H1 (cell line): ENCODE results near the gene GIPR. TPM values are rescaled to one million over a fixed set of nuclear protein-coding genes. Genes with fewer than 3 reads are reported as not detected.
"Not testable (repeated sequence)": the region's sequence is repeated elsewhere in the genome, so short reads cannot be mapped to it uniquely, and the experiment has no call there.

Experiments
- CTCF ChIA-PET: fragments of 300-600 bp; sonication (Branson Sonifier 250); formaldehyde crosslinking; loops from one replicate; lab custom pipeline; 2021; ENCODE audit not compliant: partially characterized antibody; lab: Charles Lee
- POLR2A ChIA-PET: fragments of 300-600 bp; sonication (Branson Sonifier 250); formaldehyde crosslinking; loops from one replicate; lab custom pipeline; 2021; ENCODE audit warnings: inconsistent platforms; ENCODE audit not compliant: partially characterized antibody; lab: Charles Lee
- DNase-seq, 2 experiments: peaks; one replicate each; pipeline versions ENCODE4 v3.0.0 to v3.0.0-alpha.2; 2010 to 2022; ENCODE audit warnings: low spot score in 2 of 2, low read depth in 1 of 2, mixed read lengths in 1 of 2
- FAIRE-seq: peaks from 2 replicates; lab custom pipeline; 2011; peaks lifted over from hg19 to GRCh38; lab: Jason Lieb, UNC
- H2AFZ ChIP-seq: 2 replicates; pipeline ENCODE4 v1.8.1; 2012; ENCODE audit warnings: low read length, inconsistent platforms
- H2AK5ac ChIP-seq: 2 replicates; pipeline ENCODE4 v1.6.1; 2013; ENCODE audit warnings: low read depth, low read length
- H2BK120ac ChIP-seq: replicated peaks from 2 replicates; pipeline ENCODE3; 2013; ENCODE audit warnings: low read depth, low read length, inconsistent platforms
- H2BK12ac ChIP-seq: 2 replicates; pipeline ENCODE4 v1.6.1; 2013; ENCODE audit warnings: low read depth, low read length
- H2BK15ac ChIP-seq: 2 replicates; pipeline ENCODE4 v1.6.1; 2013; ENCODE audit warnings: low read length
- H2BK20ac ChIP-seq: 2 replicates; pipeline ENCODE4 v1.6.1; 2013; ENCODE audit warnings: low read length
- H2BK5ac ChIP-seq: 2 replicates; pipeline ENCODE4 v1.6.1; 2013; ENCODE audit warnings: low read depth, low read length
- H3K14ac ChIP-seq: 2 replicates; pipeline ENCODE4 v1.6.1; 2013; ENCODE audit warnings: inconsistent platforms; ENCODE audit not compliant: insufficient read length
- H3K18ac ChIP-seq: 2 replicates; pipeline ENCODE4 v1.6.1; 2013; ENCODE audit warnings: low read length; ENCODE audit errors: extremely low read depth
- H3K23ac ChIP-seq: 2 replicates; pipeline ENCODE4 v1.6.1; 2013; ENCODE audit warnings: inconsistent platforms; ENCODE audit not compliant: insufficient read length
- H3K23me2 ChIP-seq: 2 replicates; pipeline ENCODE4 v1.6.1; 2013; ENCODE audit warnings: low read depth, low read length
- H3K27ac ChIP-seq: 2 replicates; pipeline ENCODE4 v1.6.1; 2011; ENCODE audit warnings: low read depth, low read length, inconsistent platforms
- H3K27me3 ChIP-seq, 4 experiments: replicated peaks in 1 of 4; 1 replicate in 1 of 4; 2 replicates in 3 of 4; pipeline versions ENCODE4 v1.6.1 to v1.8.1; 2011 to 2013; ENCODE audit warnings: low read length in 3 of 4, mild to moderate bottlenecking in 3 of 4, inconsistent platforms in 2 of 4, mixed read lengths in 2 of 4, moderate library complexity in 1 of 4; ENCODE audit not compliant: control insufficient read depth in 3 of 4, insufficient read depth in 3 of 4; ENCODE audit errors: extremely low read depth in 1 of 4
- H3K36me3 ChIP-seq, 4 experiments: 2 replicates each; pipeline versions ENCODE4 v1.6.1 to v1.8.1; 2011 to 2013; ENCODE audit warnings: mild to moderate bottlenecking in 4 of 4, low read length in 3 of 4, moderate library complexity in 2 of 4, control low read depth in 1 of 4, inconsistent platforms in 1 of 4; ENCODE audit not compliant: insufficient read depth in 4 of 4, control insufficient read depth in 2 of 4
- H3K4ac ChIP-seq: replicated peaks from 2 replicates; pipeline ENCODE3; 2013; ENCODE audit warnings: low read length, low read depth, mixed read lengths, inconsistent platforms; ENCODE audit not compliant: insufficient read length
- H3K4me1 ChIP-seq, 4 experiments: replicated peaks in 1 of 4; 1 replicate in 1 of 4; 2 replicates in 3 of 4; pipeline versions ENCODE4 v1.6.1 to v1.8.1; 2011 to 2013; ENCODE audit warnings: low read length in 3 of 4, inconsistent platforms in 2 of 4, mixed read lengths in 1 of 4; ENCODE audit not compliant: insufficient read depth in 4 of 4, control insufficient read depth in 3 of 4
- H3K4me2 ChIP-seq, 2 experiments: 2 replicates each; pipeline versions ENCODE4 v1.6.1 to v1.8.1; 2011 to 2013; ENCODE audit warnings: low read depth in 2 of 2, low read length in 2 of 2, control low read depth in 1 of 2, inconsistent platforms in 1 of 2, mild to moderate bottlenecking in 1 of 2; ENCODE audit not compliant: insufficient read depth in 1 of 2
- H3K4me3 ChIP-seq, 4 experiments: fragments of 200-600, 300-600 bp in 1 of 4; sonication (generic), shearing (Covaris generic), sonication (Bioruptor Twin) in 1 of 4; 2 replicates each; pipeline versions ENCODE4 v1.5.1 to v1.8.1; 2011 to 2016; ENCODE audit warnings: low read length in 4 of 4, low read depth in 3 of 4, control low read depth in 2 of 4, inconsistent platforms in 2 of 4, mild to moderate bottlenecking in 2 of 4, mixed read lengths in 1 of 4, moderate library complexity in 1 of 4; ENCODE audit not compliant: insufficient read depth in 2 of 4; ENCODE audit errors: extremely low read depth in 1 of 4
- H3K56ac ChIP-seq: replicated peaks from 2 replicates; pipeline ENCODE3; 2013; ENCODE audit warnings: low read depth, mild to moderate bottlenecking, mixed read lengths, low read length, inconsistent platforms; ENCODE audit not compliant: insufficient read length
- H3K79me1 ChIP-seq: 2 replicates; pipeline ENCODE4 v1.6.1; 2013; ENCODE audit warnings: low read depth, low read length, control low read depth
- H3K79me2 ChIP-seq, 2 experiments: 2 replicates each; pipeline versions ENCODE4 v1.6.1 to v1.8.1; 2012 to 2013; ENCODE audit warnings: low read length in 2 of 2, mild to moderate bottlenecking in 2 of 2, inconsistent platforms in 1 of 2; ENCODE audit not compliant: insufficient read depth in 2 of 2, control insufficient read depth in 1 of 2
- H3K9ac ChIP-seq, 4 experiments: replicated peaks in 1 of 4; 1 replicate in 1 of 4; 2 replicates in 3 of 4; pipeline versions ENCODE4 v1.6.1 to v1.8.1; 2011 to 2013; ENCODE audit warnings: low read depth in 3 of 4, low read length in 3 of 4, control low read depth in 2 of 4, mild to moderate bottlenecking in 2 of 4, moderate library complexity in 2 of 4, inconsistent platforms in 1 of 4; ENCODE audit errors: extremely low read depth in 1 of 4
- H3K9me3 ChIP-seq, 2 experiments: 2 replicates each; pipeline versions ENCODE4 v1.6.1 to v1.8.1; 2012 to 2013; ENCODE audit warnings: mild to moderate bottlenecking in 2 of 2, moderate library complexity in 2 of 2, control low read depth in 1 of 2, inconsistent platforms in 1 of 2, low read depth in 1 of 2, low read length in 1 of 2, mixed read lengths in 1 of 2; ENCODE audit not compliant: insufficient read depth in 2 of 2
- H4K20me1 ChIP-seq, 2 experiments: replicated peaks in 1 of 2; 2 replicates each; pipeline versions ENCODE3 to v1.8.1; 2011 to 2013; ENCODE audit warnings: inconsistent platforms in 2 of 2, low read length in 2 of 2, mild to moderate bottlenecking in 1 of 2; ENCODE audit not compliant: insufficient read depth in 2 of 2, control insufficient read depth in 1 of 2
- H4K5ac ChIP-seq: 2 replicates; pipeline ENCODE4 v1.6.1; 2013; ENCODE audit warnings: low read length, low read depth, mixed read lengths, inconsistent platforms; ENCODE audit not compliant: insufficient read length
- H4K8ac ChIP-seq: 2 replicates; pipeline ENCODE4 v1.8.0; 2013; ENCODE audit warnings: mild to moderate bottlenecking, moderate library complexity, low read length, inconsistent platforms; ENCODE audit not compliant: insufficient read depth; ENCODE audit errors: extremely low read depth
- H4K91ac ChIP-seq: replicated peaks from 2 replicates; pipeline ENCODE3; 2013; ENCODE audit warnings: low read length, mixed read lengths, inconsistent platforms; ENCODE audit not compliant: insufficient read length
- WGBS, 2 experiments: shearing (Covaris generic) in 1 of 2; methylation state at CpG; one replicate each; pipeline versions ENCODE4 v1.1.6 to v1.1.7; 2013 to 2015; ENCODE audit warnings: low lambda C conversion rate in 2 of 2, mixed read lengths in 2 of 2, inconsistent platforms in 1 of 2, low coverage in 1 of 2, missing lambda C conversion rate in 1 of 2; ENCODE audit not compliant: insufficient replicate concordance in 2 of 2, insufficient coverage in 1 of 2, insufficient read length in 1 of 2; ENCODE audit errors: extremely low coverage in 1 of 2, missing lambda C conversion rate in 1 of 2; 5-methylcytosine and 5-hydroxymethylcytosine counted together
- polyA plus RNA-seq, 7 experiments: library from polyadenylated mRNA; depleted of rRNA in 3 of 7; stranded (reverse) in 5 of 7; unstranded in 2 of 7; fragments of >200 nt in 5 of 7; fragments of 200-250 nt in 2 of 7; gene quantifications; 1 replicate in 5 of 7; 2 replicates in 1 of 7; 4 replicates in 1 of 7; pipeline versions ENCODE4 v1.2.1 to v1.2.3, GENCODE V29; 2011 to 2013; ENCODE audit warnings: missing spikeins in 2 of 7, mixed read lengths in 2 of 7
- total RNA-seq: library from RNA; stranded (reverse); fragmentation: NEBNext Ultra II Directional; extraction: Animal tissue kit (Norgen Biotek cat#: 25700); gene quantifications from 2 replicates; pipeline ENCODE4 v1.2.1, GENCODE V29; 2021

Gene GIPR
- total and polyA plus RNA-seq, 2 of the 8 experiments (the other 6 are each of a cell fraction or from before 2014, with no cell fraction given), result 0.42 to 1.3 TPM

- CTCF ChIA-PET, result interaction anchor here (1.0 kb wide), 1 partner anchor 21 kb away, joined by 3 read pairs; no protein-coding TSS in a partner anchor
- POLR2A ChIA-PET, result interaction anchor here (1.0 to 10.3 kb wide), 3 partner anchors 10 to 44 kb away, joined by 3 to 119 read pairs (median 7); no protein-coding TSS in a partner anchor
- FAIRE-seq, H2BK5ac ChIP-seq, H3K9me3 ChIP-seq, H3K4me2 ChIP-seq, H4K8ac ChIP-seq, H2AFZ ChIP-seq, H3K4me3 ChIP-seq, H4K91ac ChIP-seq, H4K5ac ChIP-seq, H3K79me2 ChIP-seq, H3K9ac ChIP-seq, H3K36me3 ChIP-seq, H2BK120ac ChIP-seq, H3K14ac ChIP-seq, H2AK5ac ChIP-seq, H4K20me1 ChIP-seq, H3K79me1 ChIP-seq, H3K27ac ChIP-seq, H3K4me1 ChIP-seq, H3K18ac ChIP-seq, H3K23ac ChIP-seq, H2BK20ac ChIP-seq, H3K23me2 ChIP-seq, DNase-seq, H2BK15ac ChIP-seq, H2BK12ac ChIP-seq, H3K4ac ChIP-seq, H3K56ac ChIP-seq, H3K27me3 ChIP-seq: not testable (repeated sequence)
- WGBS, 2 experiments, result 92% methylated on average over 7 of the region's 7 CpGs; no CpG with 5 or more reads in 1 of the 2 experiments
Measured at GRCh38 chr19:45628219-45628618, 39.8 kb upstream of the GIPR start.
